ENCODE data around the gene TCF4.

GRCh38 chr18:55375930-55376329, 212.1 kb downstream of the TCF4 start:
- TF ChIP-seq CTCF (IDR thresholded peaks at IDR 0.05 in 2 of 3, conservative IDR thresholded peaks at IDR 0.05 in 1 of 3; ENCODE audit: borderline replicate concordance in 1 of 3, insufficient read depth in 1 of 3, low read depth in 2 of 3, low read length in 2 of 3) (no peak), TCF7L2 (IDR thresholded peaks at IDR 0.05; ENCODE audit: borderline replicate concordance, extremely low read depth, insufficient read depth, insufficient read length) (no peak), CBX3 (IDR thresholded peaks at IDR 0.05; ENCODE audit: low read depth) (no peak)
